AG09319 (cell line): Measurements from ENCODE around the gene CBS.
"Not testable (repeated sequence)": the region's sequence is repeated elsewhere in the genome, so short reads cannot be mapped to it uniquely, and the experiment has no call there.

Experiments
- DNase-seq: peaks from one replicate; pipeline ENCODE4 v3.0.0-alpha.2; 2010; ENCODE audit warnings: low read depth; ENCODE audit errors: extremely low read depth

Gene CBS

DNA sequence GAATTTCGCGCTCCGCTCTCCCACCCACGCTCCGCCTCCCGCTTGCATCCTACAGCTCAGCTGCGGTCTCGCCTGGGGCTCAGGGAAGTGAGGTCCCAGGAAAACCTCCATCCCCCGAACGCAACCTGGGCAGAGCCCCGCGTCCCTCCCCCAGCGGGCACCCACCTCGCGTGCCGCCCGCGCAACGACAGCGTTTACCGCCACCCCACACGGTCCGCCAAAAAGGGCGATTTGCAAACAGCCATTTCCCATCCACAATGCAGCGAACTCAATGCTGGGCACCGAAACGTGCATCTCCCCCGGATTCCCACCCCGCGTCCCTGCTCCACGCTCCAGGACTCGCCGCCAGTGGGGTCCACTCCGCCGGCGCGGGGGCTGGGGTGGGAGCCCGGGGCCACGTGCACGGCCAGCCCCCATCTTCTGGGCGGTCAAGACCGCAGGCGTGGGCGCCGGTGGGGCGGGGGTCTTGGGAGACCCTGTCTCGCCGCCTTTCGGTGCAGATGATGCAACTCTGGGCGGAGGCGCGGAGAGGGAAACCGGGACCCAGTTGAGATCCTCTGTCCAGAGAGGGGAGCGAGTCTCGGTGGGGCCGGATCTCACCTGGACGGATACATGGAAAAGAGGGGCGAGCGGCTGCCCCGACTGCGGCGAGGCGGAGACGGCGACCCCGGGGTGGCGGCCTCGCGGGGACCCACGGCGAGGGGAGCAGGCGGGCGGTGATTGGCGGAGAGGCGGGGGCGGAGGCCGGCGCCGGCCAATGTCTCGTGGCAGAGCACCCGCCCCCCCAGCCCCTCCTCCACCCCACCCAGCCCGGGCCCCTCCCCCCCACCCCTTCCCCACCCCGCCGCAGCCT is at the start of gene CBS:
TSS of gene CBS (minus strand) at position 666 of the 853 bp plus-strand sequence. CDS start 3,642 bp downstream, outside the sequence.
- not testable (repeated sequence) for DNase-seq

DNA sequence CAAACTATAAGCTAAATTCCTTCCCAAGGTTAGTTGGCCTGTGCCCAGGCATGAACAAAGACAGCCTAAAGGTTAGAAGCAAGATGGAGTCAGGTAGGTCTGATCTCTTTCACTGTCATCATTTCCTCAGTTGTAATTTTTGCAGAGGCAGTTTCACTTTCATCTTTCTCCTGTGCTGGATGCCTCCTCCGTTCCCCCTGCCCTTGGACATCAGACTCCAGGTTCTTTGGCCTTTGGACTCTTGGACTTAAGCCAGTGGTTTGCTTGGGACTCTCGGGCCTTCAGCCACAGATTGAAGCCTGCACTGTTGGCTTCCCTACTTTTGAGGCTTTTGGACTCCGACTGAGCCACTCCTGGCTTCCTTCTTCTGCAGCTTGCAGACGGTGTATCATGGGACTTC is 40.3 kb upstream of the CBS start:
- not testable (repeated sequence) for DNase-seq

DNA sequence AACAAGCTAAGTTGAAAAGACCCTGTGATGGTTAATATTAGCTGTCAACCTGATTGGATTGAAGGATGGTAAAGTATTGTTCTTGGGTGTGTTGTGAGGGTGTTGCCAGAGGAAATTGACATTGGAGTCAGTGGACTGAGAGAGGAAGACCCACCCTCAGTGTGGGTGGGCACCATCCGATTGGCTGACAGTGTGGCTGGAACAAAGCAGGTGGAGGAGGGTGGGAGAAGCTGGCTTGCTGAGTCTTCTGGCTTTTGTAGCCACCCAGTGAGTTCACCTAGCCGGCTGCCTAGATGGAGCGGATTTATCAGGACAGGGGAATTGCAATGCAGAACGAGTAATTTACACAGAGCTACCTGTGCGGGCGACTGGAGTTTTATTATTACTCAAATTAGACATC is 38.8 kb upstream of the CBS start:
- not testable (repeated sequence) for DNase-seq

DNA sequence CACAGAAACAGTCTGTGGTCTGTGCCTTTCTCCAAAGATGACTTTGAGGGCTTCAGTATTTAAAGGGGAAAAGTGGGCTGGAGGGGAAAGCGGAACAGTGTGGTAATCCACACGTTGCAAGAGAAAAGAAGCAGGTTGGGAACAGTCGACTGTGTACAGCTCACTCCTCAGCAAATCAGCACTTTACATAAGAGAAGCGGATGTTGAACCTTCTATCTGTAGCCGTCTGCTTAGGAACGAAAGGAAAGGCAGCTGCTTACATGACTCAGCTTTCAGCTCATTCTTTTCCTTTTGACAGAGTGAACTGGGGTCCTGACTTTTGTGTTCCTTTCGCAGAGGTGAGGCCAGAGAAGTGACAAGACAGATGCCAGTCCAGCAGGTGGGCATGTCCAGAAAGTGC is 33.4 kb upstream of the CBS start:
- not testable (repeated sequence) for DNase-seq

DNA sequence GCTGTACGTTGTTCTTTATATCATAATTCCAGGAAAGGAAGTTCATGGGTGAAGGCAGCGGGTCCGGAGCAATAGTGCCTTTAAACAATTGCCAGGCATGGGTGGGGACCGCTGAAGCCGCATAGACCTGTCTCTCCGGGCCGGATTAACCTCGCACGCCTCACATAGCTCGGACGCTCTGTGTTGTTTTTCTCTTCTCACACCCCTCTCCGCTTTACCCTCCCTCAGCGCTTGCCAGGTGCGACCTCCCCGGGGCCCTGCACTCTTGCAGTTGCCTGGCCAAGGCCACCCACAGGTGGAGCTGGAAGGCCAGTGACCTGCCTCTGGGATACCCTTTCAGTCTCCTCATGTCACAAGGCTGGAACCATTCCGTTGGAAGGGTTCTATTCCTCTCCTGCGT is 32.5 kb upstream of the CBS start:
- not testable (repeated sequence) for DNase-seq

DNA sequence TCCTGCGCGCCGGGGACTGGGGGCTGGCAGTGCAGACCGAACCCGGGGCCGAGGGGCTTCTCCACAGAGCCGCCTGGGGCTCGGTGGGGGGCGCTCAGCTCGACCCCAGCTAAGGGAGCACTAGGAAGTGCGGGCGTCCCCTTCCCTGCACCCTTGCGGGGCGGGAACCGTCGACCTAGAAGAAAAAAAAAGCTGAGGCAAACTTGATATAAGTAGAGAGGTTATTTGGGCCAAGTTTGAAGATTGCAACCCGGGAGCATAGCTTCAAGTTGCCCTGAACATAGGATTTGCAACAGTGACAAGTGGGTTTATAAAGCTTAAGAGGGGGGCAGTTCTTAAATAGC is 32.1 kb upstream of the CBS start:
- not testable (repeated sequence) for DNase-seq

DNA sequence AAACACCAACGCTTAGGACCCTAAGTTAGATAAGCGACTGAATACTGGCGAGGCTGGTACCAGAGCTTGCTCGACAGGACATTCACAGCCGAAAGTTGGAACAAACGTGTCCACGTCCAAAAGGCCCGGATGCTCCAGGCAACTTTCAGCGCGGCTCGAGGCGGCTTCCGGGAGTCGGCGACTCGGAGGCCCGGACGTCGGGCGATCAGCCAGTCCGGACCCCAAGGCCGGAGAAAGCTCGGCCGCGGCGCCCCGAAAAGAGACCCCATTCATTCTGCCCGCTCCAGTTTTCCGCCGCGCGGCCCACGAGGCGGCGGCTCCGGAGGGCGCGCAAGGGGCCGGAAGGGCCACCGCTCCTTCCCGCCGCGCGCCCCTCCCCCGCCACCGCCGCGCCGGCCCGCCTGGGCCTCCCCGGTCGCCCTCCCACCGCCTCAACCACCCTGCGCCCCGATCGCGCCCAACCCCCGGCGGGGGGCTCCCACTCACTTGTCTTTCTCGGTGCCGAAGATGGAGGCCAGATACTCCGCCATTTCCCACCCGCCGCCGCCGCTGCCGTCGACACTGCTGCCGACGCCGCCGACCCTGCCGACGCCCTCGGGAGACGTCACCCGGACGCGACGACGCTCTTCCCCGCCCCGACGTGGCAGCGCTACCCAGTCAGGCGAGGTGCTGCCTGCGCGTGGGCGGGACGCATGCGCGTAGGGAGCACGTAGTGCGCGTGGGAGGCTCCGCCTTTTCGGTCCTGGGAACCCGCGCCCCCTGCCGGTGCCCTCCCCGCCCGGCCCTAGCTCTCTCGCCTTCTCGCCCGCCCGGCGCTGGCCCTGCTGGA is 31.5 kb upstream of the CBS start, which contains the start of gene U2AF1:
TSS of gene U2AF1 (minus strand) at position 606 of the 829 bp plus-strand sequence. CDS start at position 530, 76 bp downstream.
- DNase-seq = not testable (repeated sequence)

DNA sequence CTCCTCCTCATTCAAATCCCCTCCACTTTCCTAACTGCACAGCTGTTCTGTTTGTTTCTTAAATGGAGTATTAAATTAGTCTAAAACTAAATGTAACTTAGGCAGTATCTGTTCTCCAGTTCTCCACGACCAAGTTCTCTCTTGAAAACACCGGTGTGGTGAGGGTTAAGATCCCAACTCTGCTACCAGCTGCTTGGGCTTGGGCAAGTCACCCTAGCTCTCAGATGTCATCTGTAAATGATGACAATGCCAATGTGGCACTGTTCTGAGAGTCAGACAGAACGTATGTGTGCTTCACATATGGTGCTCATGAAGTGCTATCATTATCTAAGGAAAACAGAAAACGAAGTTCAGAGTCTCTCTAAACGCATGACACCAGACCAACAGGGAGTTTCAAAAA is 29.0 kb upstream of the CBS start:
- DNase-seq = not testable (repeated sequence)

DNA sequence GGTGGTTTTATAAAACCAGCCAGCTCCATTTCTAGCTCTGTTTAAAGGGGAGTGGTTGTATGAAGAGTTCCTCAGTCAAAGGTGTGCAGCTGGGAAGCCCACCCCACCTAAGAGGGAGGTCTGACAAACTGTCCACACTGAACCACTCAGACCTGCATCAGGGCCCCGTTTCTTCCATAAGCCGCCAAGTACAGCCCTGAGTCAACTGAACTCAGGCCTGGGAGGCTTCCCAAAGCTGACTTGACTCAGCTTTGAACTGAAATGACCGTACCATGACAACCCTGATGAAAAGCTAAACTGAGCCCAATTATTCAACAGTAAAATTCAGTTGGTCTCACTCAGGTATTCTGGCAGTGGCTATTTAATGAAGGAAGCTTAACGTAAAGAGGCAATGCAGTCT is 26.6 kb upstream of the CBS start:
- DNase-seq = not testable (repeated sequence)

DNA sequence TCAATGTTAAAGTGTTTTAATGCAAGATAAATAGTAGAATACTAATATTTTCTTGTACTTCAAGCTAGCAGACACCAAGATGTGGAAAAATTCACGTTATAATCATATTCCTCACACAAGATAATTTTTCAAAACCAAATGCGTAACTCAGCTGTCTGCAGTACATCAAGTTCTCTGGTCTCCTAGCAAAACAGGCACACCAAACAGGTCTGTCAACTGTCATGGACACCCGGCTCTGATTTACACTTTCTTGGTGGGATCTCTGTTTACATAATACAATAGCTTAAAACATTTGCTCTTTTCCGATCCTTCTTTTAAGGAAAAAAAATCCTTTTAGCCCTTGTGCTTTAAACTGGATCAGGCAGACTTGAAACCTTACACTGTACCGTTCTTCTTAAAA is 26.0 kb upstream of the CBS start:
- not testable (repeated sequence) for DNase-seq

DNA sequence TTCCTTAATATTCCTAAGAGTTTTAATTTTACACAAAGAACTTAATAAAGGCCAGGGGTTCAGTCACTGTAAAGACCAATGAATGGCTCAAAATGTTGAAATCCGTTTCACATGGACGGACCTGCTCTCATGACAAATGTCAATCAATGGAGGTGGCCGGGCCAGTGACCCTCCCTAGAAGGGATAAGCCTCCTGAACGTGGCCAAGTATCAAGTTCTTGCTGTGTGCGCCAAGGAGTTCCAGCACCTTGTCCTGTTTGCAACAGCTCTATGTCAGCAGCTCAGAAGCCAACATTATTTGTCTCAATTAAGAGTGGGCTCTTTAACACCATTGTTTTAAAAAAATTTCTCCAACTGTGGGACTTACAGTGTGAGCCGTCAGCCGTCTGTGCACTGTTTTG is 25.4 kb upstream of the CBS start:
- DNase-seq = not testable (repeated sequence)

DNA sequence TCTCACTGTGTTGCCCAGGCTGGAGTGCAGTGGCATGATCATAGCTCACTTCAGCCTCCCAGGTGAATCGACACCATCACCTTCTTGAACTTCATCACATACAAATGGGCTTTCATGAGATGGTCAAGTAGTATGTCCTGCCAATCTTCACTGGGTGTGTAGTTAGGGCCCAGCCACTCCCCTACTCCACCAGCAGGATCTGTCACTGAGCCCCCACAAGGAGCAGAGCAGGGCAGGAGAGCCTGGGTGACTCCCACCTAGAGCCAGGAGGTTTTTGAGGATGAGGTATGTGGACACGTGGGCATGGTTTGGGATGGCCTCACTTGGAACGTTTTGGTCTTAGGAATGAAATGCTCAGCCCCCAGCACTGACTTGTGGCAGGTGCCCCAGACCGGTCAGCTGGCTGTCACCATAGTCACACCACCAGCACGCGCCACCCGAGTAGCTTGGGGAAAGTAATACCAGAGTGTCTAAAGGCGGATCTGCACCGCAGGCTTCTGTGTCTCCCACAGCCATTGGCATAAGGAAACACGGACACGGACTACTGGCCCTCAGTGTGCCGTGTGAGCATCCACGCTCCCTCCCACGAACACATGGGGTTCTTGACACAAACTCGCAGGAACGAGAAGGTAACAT is 16.5 kb upstream of the CBS start:
- DNase-seq = not testable (repeated sequence)

DNA sequence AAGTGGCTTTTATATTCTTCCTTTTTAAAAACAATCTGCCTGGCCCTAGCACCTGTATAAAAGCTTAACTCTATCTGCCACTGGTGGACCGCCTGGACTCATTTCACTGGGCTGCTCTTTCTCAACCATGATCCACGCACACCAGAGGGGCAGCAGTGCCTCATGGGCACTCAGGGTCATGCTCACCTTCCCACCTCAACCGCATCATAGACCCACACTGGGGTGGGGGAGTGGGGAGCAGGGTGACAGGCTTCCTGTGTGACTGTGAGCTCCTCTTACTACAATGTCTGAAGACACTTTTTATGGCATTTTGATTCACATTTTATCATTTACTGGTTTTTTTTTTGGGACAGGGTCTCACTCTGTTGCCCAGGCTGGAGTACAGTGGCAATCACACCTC is 15.3 kb upstream of the CBS start:
- not testable (repeated sequence) for DNase-seq

DNA sequence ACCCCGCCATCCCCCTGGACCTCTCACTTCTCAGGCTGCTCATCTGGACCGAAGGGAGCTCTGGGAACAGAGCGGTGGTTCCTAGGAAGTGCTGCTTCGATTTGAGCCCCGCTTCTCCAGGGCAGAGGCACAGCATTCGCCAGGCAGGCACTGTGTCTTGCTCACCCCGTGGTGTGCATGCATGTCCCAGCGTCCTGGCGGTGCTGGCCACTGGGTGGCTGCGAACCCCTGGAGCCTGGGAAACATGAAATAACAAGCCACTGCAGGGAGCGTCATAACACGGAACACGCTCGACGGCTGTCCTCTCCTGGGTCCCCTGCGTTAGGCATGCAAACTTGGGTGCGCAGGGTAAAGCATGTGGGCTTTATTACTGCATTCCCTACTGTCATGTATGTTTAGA is 13.8 kb upstream of the CBS start:
- not testable (repeated sequence) for DNase-seq

DNA sequence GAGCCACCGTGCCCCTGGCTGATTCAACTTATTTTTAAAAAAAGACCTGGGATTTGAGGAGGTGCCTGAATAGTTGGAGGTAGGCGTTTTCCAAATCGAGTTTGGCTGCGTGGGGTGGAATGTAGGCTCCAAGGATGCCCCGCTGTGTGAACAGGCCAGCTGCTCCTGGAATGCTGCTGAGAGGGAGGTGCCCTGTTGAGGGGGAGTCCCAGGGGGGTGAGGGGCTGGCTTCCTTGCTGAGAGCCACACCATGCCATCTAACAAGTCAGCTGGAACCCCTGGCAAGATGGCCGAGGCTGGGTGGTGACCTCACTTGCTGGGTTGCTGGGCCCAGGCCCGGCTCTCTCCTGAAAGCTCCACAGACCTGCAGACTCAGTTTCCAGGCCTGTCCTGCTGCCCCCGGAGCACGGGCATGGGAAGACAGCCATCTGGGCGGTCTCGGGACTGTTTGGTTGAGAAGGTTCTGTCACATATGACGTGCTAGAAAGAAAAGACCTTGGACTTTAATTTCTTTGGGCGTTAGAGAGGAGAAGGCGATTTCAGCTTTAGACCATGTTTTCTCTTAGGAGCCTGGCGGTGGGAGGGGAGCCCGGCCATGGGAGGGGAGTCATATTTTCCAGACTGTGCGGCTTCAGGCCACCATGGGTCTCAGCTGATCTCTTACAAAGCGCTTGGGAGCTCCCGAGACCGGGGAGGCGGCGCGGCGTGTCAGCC is 7.1 kb upstream of the CBS start:
- DNase-seq = not testable (repeated sequence)

DNA sequence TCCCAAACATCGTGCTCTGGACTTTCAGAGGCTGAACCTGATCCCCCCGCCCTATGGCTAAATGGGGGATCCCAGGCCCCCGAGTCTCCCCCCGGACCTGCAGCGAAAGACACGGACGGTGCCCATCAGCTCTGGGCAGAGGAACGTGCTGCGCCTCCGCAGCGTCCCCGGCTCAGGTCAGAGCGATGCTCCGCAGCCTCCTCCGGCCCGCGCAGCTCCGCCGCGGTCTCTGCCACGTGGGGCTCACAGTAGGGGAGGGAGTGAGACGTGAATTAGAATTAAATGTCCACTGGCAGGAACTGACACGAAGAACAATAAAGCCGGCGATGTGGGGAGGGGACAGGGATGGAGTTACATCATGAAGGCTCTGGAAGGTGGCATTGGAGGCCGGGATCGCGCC is 1.0 kb upstream of the CBS start:
- DNase-seq = not testable (repeated sequence)

DNA sequence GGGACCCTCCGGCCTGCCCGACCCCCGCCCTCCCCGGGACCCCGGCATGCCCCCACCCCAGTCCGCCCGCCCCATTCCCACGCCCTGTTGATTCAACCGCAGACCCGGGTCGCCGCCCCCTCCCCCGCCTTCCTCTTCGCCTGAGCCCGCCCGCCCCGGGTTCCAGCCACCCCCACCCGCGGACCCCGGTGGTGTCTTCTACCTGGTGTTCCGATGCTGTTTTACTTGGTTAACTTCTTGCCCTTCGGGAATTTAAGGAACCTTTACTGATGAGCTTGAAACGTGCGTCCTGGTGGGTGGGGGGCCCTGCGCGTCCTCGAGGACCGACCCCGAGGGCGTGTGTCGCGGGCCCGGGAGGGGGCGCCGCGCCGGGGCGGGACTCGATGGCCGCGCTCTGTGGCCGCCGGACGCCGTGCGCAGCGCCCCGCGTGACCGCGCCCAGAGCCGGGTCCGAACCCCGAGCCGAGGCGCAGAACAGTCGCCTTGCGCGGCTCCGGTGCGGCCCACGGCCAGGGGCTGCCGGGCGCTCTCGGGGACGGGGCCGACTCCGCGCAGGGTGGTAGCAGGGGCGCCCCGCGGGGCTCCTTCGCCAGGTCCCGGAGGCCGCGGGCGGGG is 495 bp upstream of the CBS start:
- not testable (repeated sequence) for DNase-seq

DNA sequence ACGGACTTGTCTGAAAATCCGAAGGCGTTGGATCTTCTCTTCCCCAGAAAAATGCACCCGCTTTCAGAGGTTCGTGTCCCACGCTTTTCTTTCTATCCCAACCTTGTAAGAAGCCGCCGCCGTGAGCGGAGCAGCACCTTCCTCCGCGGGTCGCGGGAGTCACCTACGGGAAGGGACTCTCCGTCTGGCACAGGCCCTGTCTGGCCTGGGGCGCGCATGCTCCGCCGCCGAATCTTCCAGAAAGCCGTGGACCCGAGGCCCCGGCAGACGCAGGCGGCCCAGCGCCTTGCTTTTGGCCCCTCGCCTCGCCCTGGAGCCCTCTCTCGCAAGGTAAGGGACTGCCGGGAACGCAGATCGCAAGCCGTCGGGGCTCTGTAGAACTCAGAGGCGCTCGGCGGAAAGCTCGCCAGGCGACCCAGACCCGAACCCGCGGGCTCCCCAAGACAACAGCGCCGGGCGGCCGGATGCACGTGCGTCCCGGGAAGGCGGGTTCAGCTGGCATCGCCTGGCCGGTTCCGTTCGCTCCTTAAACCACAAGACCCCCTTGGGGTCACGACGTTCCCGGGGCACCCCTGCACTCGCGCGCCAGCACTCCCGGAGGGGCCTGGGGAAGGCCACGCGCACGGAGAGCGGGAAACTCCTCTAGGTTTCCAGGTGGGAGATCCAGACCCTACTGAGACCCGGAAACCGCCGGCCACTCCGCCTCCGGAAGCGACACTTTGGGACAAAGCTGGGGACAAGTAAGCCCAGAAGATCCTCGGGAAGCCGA is 1.1 kb downstream of the CBS start:
- DNase-seq = not testable (repeated sequence)

DNA sequence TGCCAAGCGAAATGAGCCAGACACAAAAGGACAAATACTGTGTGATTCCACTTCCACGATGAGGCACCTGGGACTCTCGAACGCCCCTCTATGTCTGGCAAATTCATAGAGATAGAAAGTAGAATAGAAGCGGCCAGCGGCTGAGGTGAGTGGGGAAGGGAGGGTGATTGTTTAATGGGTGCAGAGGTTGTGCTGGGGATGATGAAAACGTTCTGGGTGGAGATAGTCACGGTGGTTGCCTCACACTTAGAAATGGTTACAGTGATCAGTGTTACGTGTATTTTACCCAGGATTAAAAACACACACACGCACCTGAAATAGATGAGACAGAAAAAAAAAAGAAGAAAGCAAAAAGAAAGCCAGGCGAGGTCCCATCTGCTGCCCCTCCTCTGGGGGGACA is 2.9 kb downstream of the CBS start:
- not testable (repeated sequence) for DNase-seq

DNA sequence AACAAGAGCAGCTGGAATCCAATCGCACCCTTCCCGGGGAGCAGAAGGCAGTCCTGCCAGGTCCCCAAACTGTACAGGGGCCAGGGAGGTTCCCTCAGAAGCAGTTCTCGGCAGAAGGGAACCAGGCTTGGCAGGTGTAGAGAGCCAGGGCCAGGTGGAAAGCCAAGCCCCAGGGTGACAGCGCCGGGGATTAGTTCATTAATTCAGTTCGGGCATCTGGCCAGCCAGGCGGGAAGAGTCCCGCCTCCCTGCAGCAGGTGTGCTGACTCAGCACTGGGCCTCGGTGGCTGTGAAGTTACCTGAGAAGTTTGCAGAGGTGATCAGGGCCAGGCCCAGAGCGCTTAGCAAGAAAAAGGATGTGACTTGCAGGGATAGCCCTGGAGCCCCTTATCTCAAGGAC is 6.0 kb downstream of the CBS start:
- not testable (repeated sequence) for DNase-seq
